Inflammatory macrophage treated with lipopolysaccharide for 1 hour (primary cell): ENCODE measurements around the gene SYT15.
"Not testable (repeated sequence)": the region's sequence is repeated elsewhere in the genome, so short reads cannot be mapped to it uniquely, and the experiment has no call there.

Source experiments
- DNase-seq, 2 donors: peaks; one replicate each; pipeline ENCODE4 v3.0.0-alpha.2; 2020 to 2022

Gene SYT15

DNA sequence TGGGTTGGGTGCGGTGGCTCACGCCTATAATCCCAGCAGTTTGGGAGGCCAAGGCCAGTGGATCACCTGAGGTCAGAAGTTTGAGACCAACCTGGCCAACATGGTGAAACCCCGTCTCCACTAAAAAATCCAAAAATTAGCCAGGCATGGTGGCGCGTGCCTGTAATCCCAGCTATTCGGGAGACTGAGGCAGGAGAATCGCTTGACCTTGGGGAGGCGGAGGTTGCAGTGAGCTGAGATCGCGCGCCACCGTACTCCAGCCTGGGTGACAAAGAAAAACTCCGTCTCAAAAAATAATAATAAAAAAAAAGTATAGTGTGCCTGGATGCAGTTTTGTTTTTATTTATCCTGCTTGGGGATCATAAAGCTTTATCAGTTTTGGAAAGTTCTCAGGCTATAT is 14.4 kb downstream of the SYT15 start:
- not testable (repeated sequence) for DNase-seq

DNA sequence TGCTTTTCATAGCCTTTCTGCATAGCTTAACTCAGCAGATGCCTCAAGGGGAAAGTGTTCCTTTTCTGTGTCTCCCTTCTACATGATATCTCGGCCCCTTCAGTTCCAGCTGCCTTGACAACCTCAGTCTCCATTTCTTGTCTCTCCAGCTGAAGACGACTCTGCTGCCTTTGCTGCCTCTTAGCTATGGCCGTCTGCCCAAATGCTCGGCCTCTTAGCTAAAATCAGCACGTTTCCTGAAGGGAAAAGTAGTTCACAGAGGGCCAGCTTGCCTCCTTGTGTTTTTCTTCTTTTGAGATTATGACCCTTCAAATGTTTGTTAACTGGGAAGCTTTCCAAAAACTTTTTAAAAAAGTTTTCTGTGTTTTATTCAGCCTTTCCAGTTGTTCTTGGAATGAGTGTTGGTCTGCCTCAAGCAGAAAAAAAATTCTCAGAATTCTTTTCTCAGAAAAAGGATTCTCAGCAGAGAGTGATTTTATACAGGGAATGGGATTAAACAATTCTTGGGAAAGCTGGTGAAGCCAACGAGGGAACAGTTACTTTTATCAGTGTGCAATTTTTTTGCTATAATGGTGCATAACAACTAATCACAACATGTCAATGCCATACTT is 15.6 kb downstream of the SYT15 start:
- not testable (repeated sequence) for DNase-seq

- peak; percentile 21 to 28 for DNase-seq
Measured at GRCh38 chr10:46596570-46596969, 17.6 kb downstream of the SYT15 start.

DNA sequence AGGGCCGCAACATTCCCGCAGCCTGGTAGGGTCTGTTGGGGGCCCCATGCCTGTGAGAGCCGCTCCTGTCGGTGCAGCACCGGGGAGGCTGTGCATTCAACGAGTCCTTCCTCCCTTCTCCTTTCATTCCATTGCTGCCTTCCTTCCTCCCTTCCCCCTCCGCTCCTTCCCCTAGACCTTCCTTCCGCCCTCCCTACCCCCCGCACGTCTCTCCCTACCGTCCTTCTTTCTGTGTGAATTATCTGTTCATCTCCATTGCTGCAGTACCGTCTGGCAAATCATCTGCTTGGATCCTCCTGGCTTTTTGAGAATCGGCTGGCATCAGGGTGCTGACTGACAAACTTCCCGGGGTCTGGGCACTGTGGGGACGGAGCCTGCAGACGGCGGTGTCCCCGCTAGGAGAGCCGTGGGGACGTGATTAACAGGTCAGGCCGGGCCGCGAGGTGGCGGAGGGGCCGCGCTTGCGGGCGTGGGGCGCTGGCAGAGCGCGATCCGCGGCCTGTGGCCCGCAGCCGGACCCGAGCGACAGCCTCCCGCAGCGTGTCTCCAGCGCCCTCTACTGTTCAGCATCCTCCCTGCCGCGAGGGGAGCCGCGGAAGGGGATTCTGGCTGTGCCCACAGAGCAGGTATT is 18.8 kb downstream of the SYT15 start:
- DNase-seq = peak in 1 of 2 donors; percentile 0

- not testable (repeated sequence) for DNase-seq
Measured at GRCh38 chr10:46600516-46600915, 21.6 kb downstream of the SYT15 start.

DNA sequence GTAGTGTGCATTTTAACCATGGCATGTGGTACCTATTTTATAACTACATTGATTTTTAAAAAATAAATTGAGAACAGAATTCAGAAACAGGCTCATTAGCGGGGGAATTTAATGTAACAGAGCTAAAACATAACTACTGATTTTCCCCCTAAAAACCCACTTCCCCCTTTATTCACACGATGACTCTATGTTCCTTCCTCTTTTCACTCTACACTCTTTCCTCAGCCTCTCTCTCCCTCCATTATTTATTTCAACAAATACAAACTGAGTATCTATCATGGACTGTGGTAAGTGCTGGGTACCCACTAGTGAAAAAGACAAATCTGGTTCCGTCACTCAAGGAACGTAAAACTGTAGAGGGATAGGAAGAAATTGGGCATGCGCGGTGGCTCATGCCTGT is 36.6 kb downstream of the SYT15 start:
- not testable (repeated sequence) for DNase-seq

GRCh38 chr10:46616227-46616626 is 37.3 kb downstream of the SYT15 start:
- not testable (repeated sequence) for DNase-seq

- DNase-seq = peak; percentile 5 to 25
Measured at GRCh38 chr10:46617134-46617533, 38.2 kb downstream of the SYT15 start.

- DNase-seq = not testable (repeated sequence)
Measured at GRCh38 chr10:46617913-46618312, 39.0 kb downstream of the SYT15 start.

- not testable (repeated sequence) for DNase-seq
Measured at GRCh38 chr10:46623899-46624654, 45.1 kb downstream of the SYT15 start.

- not testable (repeated sequence) for DNase-seq
Measured at GRCh38 chr10:46629805-46630204, 50.9 kb downstream of the SYT15 start.

DNA sequence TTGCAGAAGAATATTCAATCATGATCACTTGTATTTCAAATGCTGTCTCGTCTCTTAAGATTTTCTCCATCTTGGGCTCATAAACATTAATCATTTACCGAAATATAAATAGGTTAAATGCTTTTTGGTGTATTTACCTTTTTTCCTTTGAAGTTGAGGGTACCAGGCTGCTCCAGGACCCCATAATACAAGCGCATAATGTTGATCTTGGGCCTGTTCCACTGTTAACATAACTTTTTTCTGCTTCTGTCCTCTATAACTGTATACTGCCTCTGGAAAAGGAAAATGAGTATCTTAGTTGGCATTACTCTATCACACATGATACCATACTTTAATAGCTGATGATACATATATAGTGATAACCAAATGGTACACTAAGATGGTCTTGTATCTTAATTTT is 51.9 kb downstream of the SYT15 start:
- DNase-seq = not testable (repeated sequence)

DNA sequence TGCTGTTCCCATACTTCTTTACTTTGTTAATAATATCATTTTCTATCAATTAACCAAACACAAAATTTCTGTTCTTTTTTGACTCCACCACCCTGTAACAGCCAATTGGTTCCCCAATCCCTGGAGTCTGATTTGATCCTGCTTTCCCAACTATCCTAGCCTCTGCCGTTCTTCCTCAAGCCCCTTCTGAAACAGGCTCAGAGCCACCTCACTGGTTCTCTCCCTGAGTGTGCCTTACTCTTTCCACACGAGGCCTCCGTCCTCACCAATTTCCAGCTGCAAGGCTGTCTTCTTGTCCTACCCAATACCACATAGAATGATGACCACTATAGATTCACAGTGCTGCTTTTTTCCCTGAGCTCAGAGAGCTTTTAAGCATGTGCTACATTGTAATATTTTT is 52.8 kb downstream of the SYT15 start:
- not testable (repeated sequence) for DNase-seq

GRCh38 chr10:46634698-46635097 is 55.8 kb downstream of the SYT15 start:
- DNase-seq = not testable (repeated sequence)

GRCh38 chr10:46635364-46635959 is 56.5 kb downstream of the SYT15 start:
- DNase-seq = not testable (repeated sequence)

GRCh38 chr10:46640005-46640404 is 61.1 kb downstream of the SYT15 start:
- not testable (repeated sequence) for DNase-seq
